Subcutaneous abdominal adipose tissue (tissue), 5 donors: Measurements from ENCODE around the gene TM4SF5.
"Not testable (repeated sequence)": the region's sequence is repeated elsewhere in the genome, so short reads cannot be mapped to it uniquely, and the experiment has no call there.

Source experiments
- H3K27ac ChIP-seq: one replicate; pipeline ENCODE4 v1.7.0; 2013; ENCODE audit warnings: low read depth, mild to moderate bottlenecking, inconsistent platforms, low read length, moderate library complexity
- H3K27me3 ChIP-seq, 5 donors: one replicate each; pipeline ENCODE4 v1.7.0; 2013; ENCODE audit warnings: low read length in 5 of 5, inconsistent platforms in 1 of 5; ENCODE audit not compliant: control insufficient read depth in 5 of 5, insufficient read depth in 4 of 5
- H3K36me3 ChIP-seq, 5 donors: one replicate each; pipeline ENCODE4 v1.7.0; 2013; ENCODE audit warnings: low read length in 5 of 5; ENCODE audit not compliant: control insufficient read depth in 5 of 5, insufficient read depth in 5 of 5
- H3K4me1 ChIP-seq, 5 donors: one replicate each; pipeline ENCODE4 v1.7.0; 2013; ENCODE audit warnings: low read length in 5 of 5, mild to moderate bottlenecking in 3 of 5, moderate library complexity in 1 of 5; ENCODE audit not compliant: control insufficient read depth in 5 of 5, insufficient read depth in 5 of 5
- H3K4me3 ChIP-seq, 5 donors: one replicate each; pipeline ENCODE4 v1.7.0; 2013; ENCODE audit warnings: low read length in 5 of 5, low read depth in 1 of 5
- H3K9ac ChIP-seq, 5 donors: one replicate each; pipeline ENCODE4 v1.7.0; 2013; ENCODE audit warnings: low read length in 5 of 5, mild to moderate bottlenecking in 4 of 5, moderate library complexity in 3 of 5
- H3K9me3 ChIP-seq, 5 donors: one replicate each; pipeline ENCODE4 v1.7.0; 2013; ENCODE audit warnings: low read length in 5 of 5; ENCODE audit not compliant: control insufficient read depth in 5 of 5
- donor health status: healthy.
- donor health status: healthy.
- donor health status: healthy.
- donor health status: healthy.
- donor health status: healthy.

Gene TM4SF5

DNA sequence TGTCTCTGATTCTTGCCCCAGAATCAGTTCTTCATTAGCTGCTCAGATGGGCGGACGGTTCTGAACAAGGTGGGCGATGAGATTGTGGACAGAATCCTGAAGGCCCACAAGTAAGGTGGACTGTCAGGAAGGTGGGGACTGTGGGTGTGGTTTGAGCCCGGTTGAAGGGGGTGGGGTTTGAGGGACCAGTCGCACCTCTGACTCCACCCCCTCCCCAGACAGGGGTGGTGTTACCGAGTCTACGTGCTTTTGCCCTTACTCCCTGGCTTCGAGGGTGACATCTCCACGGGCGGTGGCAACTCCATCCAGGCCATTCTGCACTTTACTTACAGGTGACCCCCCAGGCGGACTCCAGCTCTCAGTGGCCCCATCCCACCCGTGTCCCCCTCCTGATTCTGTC, 46.6 kb downstream of the TM4SF5 start:
- H3K27ac ChIP-seq: no peak overlapping the region
- H3K4me1 ChIP-seq: no peaks in the 10 kb centered on the region
- H3K27me3 ChIP-seq: no peaks in the 10 kb centered on the region
- H3K36me3 ChIP-seq: peaks cover 0 to 73% (median 54%) of the 10 kb centered on the region in 5 donors
- H3K4me3 ChIP-seq: no peak overlapping the region
- no peak overlapping the region for H3K9ac ChIP-seq
- H3K9me3 ChIP-seq: no peaks in the 10 kb centered on the region

DNA sequence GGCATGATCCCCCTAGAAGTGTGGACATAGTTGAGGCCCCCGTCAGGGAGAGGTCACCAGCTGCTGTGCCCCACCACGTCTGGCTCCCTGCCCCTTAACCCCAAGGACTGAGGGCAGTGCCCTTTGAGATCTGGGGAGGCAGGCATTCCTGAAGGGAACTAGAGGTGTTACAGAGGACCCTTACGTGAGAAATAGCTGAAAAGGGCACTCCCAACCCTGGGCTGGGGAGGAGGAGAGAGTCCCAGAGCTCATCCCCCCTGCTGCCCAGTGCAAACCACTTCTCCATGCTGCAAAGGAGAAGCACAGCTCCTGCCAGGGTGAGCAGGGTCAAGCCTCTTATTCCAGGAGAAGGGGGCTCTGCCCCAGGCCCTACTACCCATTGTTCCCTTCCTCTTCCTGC, 51.1 kb downstream of the TM4SF5 start:
- Histone ChIP-seq H3K4me3 (no peak overlapping the region), H3K4me1 (no peaks in the 10 kb centered on the region), H3K27me3 (no peaks in the 10 kb centered on the region), H3K9me3 (no peaks in the 10 kb centered on the region), H3K27ac (no peak overlapping the region), H3K36me3 (peaks cover 0 to 45% (median 30%) of the 10 kb centered on the region in 5 donors), H3K9ac (no peak overlapping the region)

DNA sequence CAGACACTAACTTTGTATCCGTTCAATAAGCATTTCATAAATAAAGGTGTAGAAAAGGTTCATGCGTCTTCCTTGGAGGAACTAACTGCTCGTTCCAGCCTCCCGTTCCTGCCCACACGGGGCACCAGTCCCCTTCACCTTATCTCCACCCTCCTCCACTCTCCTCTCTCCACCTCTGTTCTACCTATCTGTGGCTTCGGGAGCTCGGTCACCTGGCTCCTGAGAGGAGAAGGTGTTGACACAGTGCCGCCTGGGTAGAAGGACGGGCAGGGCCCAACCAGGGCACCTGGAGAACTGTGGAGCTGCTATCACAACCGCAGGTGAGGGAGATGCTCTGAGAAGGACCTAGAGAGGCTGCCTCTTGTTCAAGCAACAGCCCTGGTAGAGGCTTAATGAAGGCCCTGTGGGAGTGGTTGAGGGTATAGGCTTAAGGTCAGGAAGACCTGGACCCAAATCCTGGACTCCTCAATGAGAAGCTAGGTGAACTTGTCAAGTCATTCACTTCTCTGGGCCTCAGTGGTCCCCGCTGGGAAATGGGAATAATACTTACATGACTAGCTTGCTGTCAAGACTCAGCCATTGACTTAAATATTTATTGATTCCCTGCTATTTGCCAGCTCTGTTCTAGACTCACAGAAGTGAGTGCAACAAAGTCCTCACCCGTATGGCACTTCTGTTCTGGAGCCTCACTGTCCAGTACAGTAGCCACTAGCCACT, 51.8 kb downstream of the TM4SF5 start:
- Histone ChIP-seq H3K4me3 (no peak overlapping the region), H3K4me1 (no peaks in the 10 kb centered on the region), H3K9me3 (no peaks in the 10 kb centered on the region), H3K27me3 (no peaks in the 10 kb centered on the region), H3K36me3 (peaks cover 0 to 38% (median 23%) of the 10 kb centered on the region in 5 donors), H3K27ac (no peak overlapping the region), H3K9ac (no peak overlapping the region)

DNA sequence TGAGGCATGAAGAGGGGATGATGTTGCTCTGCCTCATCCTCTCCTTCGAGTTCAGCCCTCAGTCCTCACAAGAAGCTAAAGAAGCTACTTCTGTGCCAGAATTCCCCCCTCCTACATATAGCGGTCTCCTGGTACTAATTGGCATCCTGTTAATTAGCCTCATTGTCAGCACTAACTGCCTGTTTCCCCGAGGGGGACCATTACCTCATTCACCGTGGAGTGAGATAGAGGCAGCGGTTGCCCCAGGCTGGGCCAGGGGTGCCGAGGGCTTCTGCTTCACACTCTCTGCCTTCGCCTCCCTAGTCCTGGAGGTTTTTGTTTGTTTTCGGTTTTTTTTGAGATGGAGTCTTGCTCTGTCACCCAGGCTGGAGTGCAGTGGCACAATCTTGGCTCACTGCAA, 55.7 kb downstream of the TM4SF5 start:
- Histone ChIP-seq H3K36me3 (peaks cover 0 to 15% (median 13%) of the 10 kb centered on the region in 5 donors), H3K9ac (no peak overlapping the region), H3K4me1 (peaks cover 0 to 1% (median 0%) of the 10 kb centered on the region in 5 donors), H3K27ac (no peak overlapping the region), H3K4me3 (no peak overlapping the region), H3K9me3 (no peaks in the 10 kb centered on the region), H3K27me3 (no peaks in the 10 kb centered on the region)

DNA sequence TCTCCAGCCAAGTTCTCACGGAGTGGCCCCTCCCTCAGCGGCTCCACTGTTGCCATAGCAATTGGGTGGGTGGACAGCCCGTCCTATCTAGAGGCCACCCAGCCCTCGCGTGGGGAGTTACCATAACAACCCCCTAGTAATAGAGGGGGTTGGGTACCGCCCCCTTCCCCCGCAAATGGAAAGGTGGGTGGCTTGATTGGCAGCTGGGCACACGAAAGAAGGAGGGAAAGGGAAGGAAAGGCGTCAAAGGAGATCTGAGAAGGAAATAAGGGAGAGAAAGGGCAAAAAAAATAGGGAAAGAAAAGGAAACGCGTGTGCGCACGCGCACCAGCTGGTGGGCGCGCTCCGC, 61.1 kb downstream of the TM4SF5 start:
- Histone ChIP-seq H3K4me3 (peak overlapping the region; percentile 71 to 93 (median 79)), H3K27ac (peak overlapping the region; percentile 60), H3K4me1 (peaks cover 7 to 38% (median 31%) of the 10 kb centered on the region in 5 donors), H3K9ac (peak overlapping the region in 3 of 5 donors; percentile 55 to 74 (median 70))
- not testable (repeated sequence) for H3K36me3 ChIP-seq, H3K27me3 ChIP-seq, H3K9me3 ChIP-seq
